ENCODE results near the gene NPTX1. TPM values are rescaled to one million over a fixed set of nuclear protein-coding genes. Genes with fewer than 3 reads are reported as not detected.

Gene NPTX1
- total RNA-seq, 1 donor, result under 0.01 TPM

DNA sequence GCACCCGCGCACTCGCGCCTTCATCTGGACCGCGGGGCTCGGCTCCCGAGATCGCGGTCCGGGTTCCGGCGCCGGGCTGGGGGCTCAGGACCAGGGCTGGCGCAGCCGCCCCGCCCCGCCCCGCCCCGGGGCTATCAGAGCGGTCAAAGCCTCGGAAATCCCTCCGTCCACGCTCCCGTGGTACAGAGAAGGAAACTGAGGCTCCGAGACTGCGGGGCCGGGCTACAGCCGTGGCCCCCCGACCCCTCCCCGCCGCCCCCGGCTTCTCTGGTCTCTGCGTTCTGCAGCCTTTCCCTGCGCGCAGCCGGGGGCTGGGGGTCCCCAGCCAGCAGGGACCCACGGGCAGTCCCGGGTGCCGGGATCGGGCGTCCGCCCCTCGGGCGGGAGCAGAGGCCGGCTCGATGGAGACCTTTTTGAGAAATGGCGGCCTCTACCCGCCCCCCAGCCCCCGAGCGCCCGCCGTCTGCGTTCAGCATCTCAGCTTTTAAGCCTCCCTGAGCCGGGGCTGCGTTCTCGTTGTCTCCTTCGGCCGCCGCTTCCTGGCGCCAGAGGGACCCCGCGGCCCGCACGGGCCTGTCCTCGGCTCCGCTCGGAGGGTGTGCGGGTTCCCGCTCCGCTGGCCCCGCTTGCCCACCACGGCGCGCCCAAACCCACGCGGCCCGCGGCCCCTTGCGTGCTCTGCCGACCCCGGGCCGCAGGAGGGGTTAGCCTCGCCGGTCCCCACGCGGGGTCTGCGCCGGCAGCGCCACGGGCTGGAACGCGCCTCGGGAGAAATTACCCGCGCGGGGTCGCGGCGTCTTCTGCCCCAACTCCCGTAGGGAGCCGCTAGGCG, 1.5 kb upstream of the NPTX1 start:
- H3K27me3 ChIP-seq (ENCODE audit: insufficient read depth, low read length), result peaks cover 70% of the 10 kb centered on the region
- H3K9me3 ChIP-seq (ENCODE audit: low read depth, low read length), result no peaks in the 10 kb centered on the region
- peaks cover 43% of the 10 kb centered on the region for H3K4me1 ChIP-seq (ENCODE audit: insufficient read depth, low read length)
- H3K4me3 ChIP-seq (ENCODE audit: low read length), result no peak overlapping the region

GRCh38 chr17:80476877-80477646, 655 bp upstream of the NPTX1 start:
- peaks cover 43% of the 10 kb centered on the region for H3K4me1 ChIP-seq (ENCODE audit: insufficient read depth, low read length)
- H3K9me3 ChIP-seq (ENCODE audit: low read depth, low read length), result no peaks in the 10 kb centered on the region
- peaks cover 69% of the 10 kb centered on the region for H3K27me3 ChIP-seq (ENCODE audit: insufficient read depth, low read length)
- no peak overlapping the region for H3K4me3 ChIP-seq (ENCODE audit: low read length)

DNA sequence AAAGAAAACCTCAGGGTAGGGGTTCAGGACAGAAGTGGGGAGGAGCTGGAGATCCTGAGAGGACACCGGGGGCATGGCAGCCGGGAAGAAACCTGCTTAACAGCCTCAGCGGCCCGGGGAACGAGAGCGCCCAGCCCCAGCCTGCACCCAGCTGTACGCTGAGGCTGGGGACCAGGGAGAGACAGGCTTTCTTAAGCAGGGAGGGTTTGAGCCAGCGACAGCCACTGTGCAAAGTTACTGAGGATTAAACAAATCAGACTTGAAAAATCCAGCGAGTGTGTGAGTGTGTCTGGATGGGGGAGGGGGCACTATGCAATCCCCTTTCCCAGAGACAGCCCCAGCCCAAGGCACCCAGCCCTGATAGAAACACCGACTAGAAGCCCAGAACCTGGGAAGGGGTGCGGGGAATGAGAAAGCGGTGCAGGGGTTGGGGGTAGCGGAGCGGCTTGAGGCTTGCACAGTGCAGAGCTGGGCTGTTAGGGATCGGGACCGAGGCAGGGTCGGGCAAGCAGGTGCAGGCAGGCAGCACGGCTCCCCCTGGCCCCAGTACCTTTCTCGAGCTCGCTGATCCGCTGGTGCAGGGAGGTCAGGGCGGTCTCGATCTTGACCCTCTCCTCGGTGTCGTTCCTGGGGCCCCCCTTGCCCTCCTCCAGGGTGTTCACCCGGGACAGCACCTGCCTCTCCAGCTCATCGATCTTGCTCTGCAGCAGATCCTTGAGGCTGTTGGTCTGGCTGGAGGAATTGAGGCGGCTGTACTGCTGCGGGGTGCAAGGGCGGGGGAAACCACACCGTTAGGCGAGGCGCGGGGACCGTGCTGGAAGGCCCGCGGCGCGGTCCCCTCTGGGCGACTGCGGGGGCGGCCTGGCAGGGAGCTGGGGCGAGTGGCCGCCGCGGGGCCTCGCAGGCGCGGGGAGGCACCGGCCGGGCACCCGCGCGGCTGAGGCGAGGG, 1.2 kb downstream of the NPTX1 start:
- peaks cover 58% of the 10 kb centered on the region for H3K27me3 ChIP-seq (ENCODE audit: insufficient read depth, low read length)
- no peak overlapping the region for H3K4me3 ChIP-seq (ENCODE audit: low read length)
- H3K4me1 ChIP-seq (ENCODE audit: insufficient read depth, low read length), result peaks cover 43% of the 10 kb centered on the region
- no peaks in the 10 kb centered on the region for H3K9me3 ChIP-seq (ENCODE audit: low read depth, low read length)

GRCh38 chr17:80474231-80474960, 2.0 kb downstream of the NPTX1 start:
- H3K27me3 ChIP-seq (ENCODE audit: insufficient read depth, low read length), result peaks cover 50% of the 10 kb centered on the region
- H3K4me3 ChIP-seq (ENCODE audit: low read length), result no peak overlapping the region
- H3K4me1 ChIP-seq (ENCODE audit: insufficient read depth, low read length), result peaks cover 43% of the 10 kb centered on the region
- no peaks in the 10 kb centered on the region for H3K9me3 ChIP-seq (ENCODE audit: low read depth, low read length)

DNA sequence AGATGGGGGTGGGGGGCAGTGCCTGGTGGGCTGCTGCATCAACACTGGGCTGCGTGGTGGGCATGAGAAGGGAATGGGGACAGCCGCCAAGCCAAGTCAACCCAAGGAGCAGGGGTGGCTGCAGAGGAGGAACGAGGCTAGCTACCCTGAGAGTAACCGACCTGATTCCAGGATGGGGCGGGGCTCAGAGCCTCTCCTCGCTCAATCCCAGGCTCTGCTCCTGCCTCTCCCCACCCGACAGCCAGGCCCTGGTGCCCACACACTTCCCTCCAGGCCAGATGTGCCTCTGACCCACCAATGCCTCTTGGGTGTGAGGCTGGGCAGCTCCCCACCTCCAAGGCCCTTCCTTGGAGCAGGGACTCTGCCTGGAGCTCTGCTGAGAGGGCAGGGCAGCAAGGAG, 2.7 kb downstream of the NPTX1 start:
- no peaks in the 10 kb centered on the region for H3K9me3 ChIP-seq (ENCODE audit: low read depth, low read length)
- peaks cover 40% of the 10 kb centered on the region for H3K4me1 ChIP-seq (ENCODE audit: insufficient read depth, low read length)
- H3K27me3 ChIP-seq (ENCODE audit: insufficient read depth, low read length), result peaks cover 45% of the 10 kb centered on the region
- H3K4me3 ChIP-seq (ENCODE audit: low read length), result no peak overlapping the region

- Histone ChIP-seq H3K9me3 (ENCODE audit: low read depth, low read length) (no peaks in the 10 kb centered on the region), H3K27me3 (ENCODE audit: insufficient read depth, low read length) (peaks cover 43% of the 10 kb centered on the region), H3K4me3 (ENCODE audit: low read length) (no peak overlapping the region), H3K4me1 (ENCODE audit: insufficient read depth, low read length) (peaks cover 33% of the 10 kb centered on the region)
Observed at GRCh38 chr17:80472996-80473395, 3.4 kb downstream of the NPTX1 start.

GRCh38 chr17:80471922-80472321, 4.5 kb downstream of the NPTX1 start:
- H3K9me3 ChIP-seq (ENCODE audit: low read depth, low read length), result no peaks in the 10 kb centered on the region
- H3K27me3 ChIP-seq (ENCODE audit: insufficient read depth, low read length), result peaks cover 43% of the 10 kb centered on the region
- no peak overlapping the region for H3K4me3 ChIP-seq (ENCODE audit: low read length)
- H3K4me1 ChIP-seq (ENCODE audit: insufficient read depth, low read length), result peaks cover 23% of the 10 kb centered on the region

DNA sequence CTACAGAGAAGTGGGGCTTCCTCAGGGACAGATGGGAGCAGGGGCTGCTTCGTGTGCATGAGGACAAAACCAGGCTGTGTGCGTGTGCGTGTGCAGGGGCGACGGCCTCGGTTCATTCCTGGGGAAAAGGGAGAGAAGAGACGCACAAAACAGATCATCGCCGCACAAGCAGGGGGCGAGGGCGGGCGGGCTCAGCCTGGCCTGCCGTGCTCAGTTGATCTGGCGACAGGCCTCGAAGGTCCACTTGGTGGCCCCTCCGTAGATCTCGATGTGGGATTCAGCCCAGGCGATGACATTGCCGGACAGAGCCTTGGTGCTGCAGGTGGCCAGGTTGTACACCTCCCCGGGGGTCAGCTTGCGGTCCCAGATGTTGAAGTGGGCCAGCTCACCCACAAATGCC, 5.8 kb downstream of the NPTX1 start:
- Histone ChIP-seq H3K4me1 (ENCODE audit: insufficient read depth, low read length) (peaks cover 15% of the 10 kb centered on the region), H3K27me3 (ENCODE audit: insufficient read depth, low read length) (peaks cover 38% of the 10 kb centered on the region), H3K4me3 (ENCODE audit: low read length) (no peak overlapping the region)

DNA sequence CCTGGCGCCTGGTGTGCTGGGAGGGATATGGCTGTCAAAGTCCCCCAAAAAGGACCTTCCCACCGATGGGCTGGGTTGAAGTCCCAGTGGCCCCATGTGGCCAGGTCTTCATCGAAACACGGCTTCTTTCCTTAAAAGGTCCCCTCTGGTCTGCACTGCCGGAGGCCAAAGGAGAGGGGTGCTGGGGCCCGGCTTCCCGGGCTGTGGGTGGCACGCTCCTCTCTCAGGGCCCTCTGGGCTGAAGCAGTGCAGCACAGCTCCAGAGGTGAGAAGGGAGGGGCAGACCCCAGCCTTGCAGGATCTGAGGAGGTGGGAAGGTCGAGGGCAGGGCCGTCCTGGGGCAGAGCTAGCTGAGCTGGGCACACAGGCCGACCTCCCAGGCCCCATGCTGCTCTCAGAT, 6.7 kb downstream of the NPTX1 start:
- H3K4me1 ChIP-seq (ENCODE audit: insufficient read depth, low read length), result peaks cover 6% of the 10 kb centered on the region
- no peak overlapping the region for H3K4me3 ChIP-seq (ENCODE audit: low read length)
- H3K27me3 ChIP-seq (ENCODE audit: insufficient read depth, low read length), result peaks cover 32% of the 10 kb centered on the region
- no peaks in the 10 kb centered on the region for H3K9me3 ChIP-seq (ENCODE audit: low read depth, low read length)

More for the DNA sequence above, 5.8 kb downstream of the NPTX1 start:
- no peaks in the 10 kb centered on the region for H3K9me3 ChIP-seq (ENCODE audit: low read depth, low read length)

DNA sequence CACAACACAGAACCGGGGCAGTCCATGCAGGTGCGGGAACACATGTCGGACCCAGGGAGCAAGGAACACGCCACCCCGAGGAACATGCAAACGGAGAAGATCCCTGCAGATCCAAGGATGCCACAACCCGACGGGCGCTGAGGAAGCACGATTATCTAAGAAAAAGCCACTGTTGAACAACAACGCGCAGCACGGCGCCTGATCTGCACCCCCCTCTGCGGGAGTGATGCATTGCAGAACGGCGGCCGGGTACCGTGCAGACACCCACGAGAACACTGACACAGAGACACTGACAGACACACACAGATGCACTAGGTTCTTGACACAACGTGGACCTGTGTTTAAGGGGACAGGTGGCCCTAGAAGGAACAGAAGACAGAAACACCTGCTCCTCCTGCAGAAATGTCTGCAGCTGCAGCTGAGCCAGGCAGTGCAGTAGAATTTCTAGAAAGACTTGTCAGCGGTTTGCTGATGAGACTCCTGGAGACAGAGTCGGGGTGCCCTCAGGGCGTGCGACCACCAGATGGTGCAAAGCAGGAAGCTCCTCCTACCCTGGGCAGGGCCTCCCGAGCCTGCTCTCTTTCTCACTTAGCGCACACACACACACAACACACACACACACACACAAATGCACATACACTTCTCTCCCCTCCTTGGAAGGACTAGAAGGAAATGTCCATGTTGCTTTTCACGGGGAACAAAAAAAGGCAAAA, 7.5 kb downstream of the NPTX1 start:
- peaks cover 25% of the 10 kb centered on the region for H3K27me3 ChIP-seq (ENCODE audit: insufficient read depth, low read length)
- H3K9me3 ChIP-seq (ENCODE audit: low read depth, low read length), result no peaks in the 10 kb centered on the region
- H3K4me3 ChIP-seq (ENCODE audit: low read length), result no peak overlapping the region
- H3K4me1 ChIP-seq (ENCODE audit: insufficient read depth, low read length), result no peaks in the 10 kb centered on the region

- Histone ChIP-seq H3K4me3 (ENCODE audit: low read length) (no peak overlapping the region), H3K4me1 (ENCODE audit: insufficient read depth, low read length) (no peaks in the 10 kb centered on the region), H3K9me3 (ENCODE audit: low read depth, low read length) (no peaks in the 10 kb centered on the region), H3K27me3 (ENCODE audit: insufficient read depth, low read length) (peaks cover 19% of the 10 kb centered on the region)
Observed at GRCh38 chr17:80468242-80468641, 8.2 kb downstream of the NPTX1 start.

GRCh38 chr17:80466188-80466705, 10.2 kb downstream of the NPTX1 start:
- H3K27me3 ChIP-seq (ENCODE audit: insufficient read depth, low read length), result peaks cover 19% of the 10 kb centered on the region
- H3K4me3 ChIP-seq (ENCODE audit: low read length), result no peak overlapping the region
- no peaks in the 10 kb centered on the region for H3K9me3 ChIP-seq (ENCODE audit: low read depth, low read length)
- H3K4me1 ChIP-seq (ENCODE audit: insufficient read depth, low read length), result no peaks in the 10 kb centered on the region

- Histone ChIP-seq H3K4me3 (ENCODE audit: low read length) (no peak overlapping the region), H3K27me3 (ENCODE audit: insufficient read depth, low read length) (peaks cover 19% of the 10 kb centered on the region), H3K4me1 (ENCODE audit: insufficient read depth, low read length) (no peaks in the 10 kb centered on the region), H3K9me3 (ENCODE audit: low read depth, low read length) (no peaks in the 10 kb centered on the region)
Observed at GRCh38 chr17:80465327-80465974, 11.0 kb downstream of the NPTX1 start.

All from mononuclear cell (primary cell).